Activated B cell treated with CpG ODN at 0.5 μM for 24 hours (primary cell): ENCODE measurements around the gene OPRPN. TPM values are rescaled to one million over a fixed set of nuclear protein-coding genes. Genes with fewer than 3 reads are reported as not detected.

Experiments
- ATAC-seq: fragments of 200-7000 bp; cut with Tn5 transposase; one replicate; pipeline ENCODE4 v1.10.0; 2021; ENCODE audit warnings: low read depth, mild to moderate bottlenecking, moderate library complexity
- CTCF ChIA-PET: fragments of 350-600 bp; sonication (Branson Sonifier 250); formaldehyde crosslinking; loops from one replicate; lab custom pipeline; 2021; ENCODE audit warnings: antibody characterized with exemption; lab: Charles Lee
- POLR2A ChIA-PET: fragments of 350-600 bp; sonication (Branson Sonifier 250); formaldehyde crosslinking; loops from one replicate; lab custom pipeline; 2021; ENCODE audit warnings: antibody characterized with exemption; lab: Charles Lee
- DNase-seq: peaks from one replicate; pipeline ENCODE4 v3.0.0; 2022
- H3K27ac Mint-ChIP-seq: one replicate; pipeline ENCODE4 v1.8.0; 2020; ENCODE audit warnings: mixed read lengths
- H3K27me3 Mint-ChIP-seq: one replicate; pipeline ENCODE4 v1.8.0; 2021; ENCODE audit warnings: mixed read lengths
- H3K36me3 Mint-ChIP-seq: one replicate; pipeline ENCODE4 v1.8.0; 2021; ENCODE audit warnings: low read depth, mixed read lengths
- H3K4me1 Mint-ChIP-seq: one replicate; pipeline ENCODE4 v1.8.0; 2021; ENCODE audit warnings: mixed read lengths
- H3K4me3 Mint-ChIP-seq: one replicate; pipeline ENCODE4 v1.8.0; 2020; ENCODE audit warnings: mild to moderate bottlenecking, mixed read lengths
- H3K9me3 Mint-ChIP-seq: one replicate; pipeline ENCODE4 v1.8.0; 2020; ENCODE audit warnings: mixed read lengths
- intact Hi-C: fragments of 100-400 bp; cut with micrococcal nuclease; formaldehyde crosslinking; loops from one replicate; pipeline ENCODE4 v1.15.1; 2024
- total RNA-seq: library from RNA; stranded (reverse); gene quantifications from 2 replicates; pipeline ENCODE4 v1.2.3, GENCODE V29; 2022
- TF ChIP-seq, protein P1 (sequence below): fragments of 200-600 bp; IDR thresholded peaks from one replicate; pipeline ENCODE4 v1.8.0; 2022; ENCODE audit warnings: antibody characterized with exemption, mild to moderate bottlenecking

Gene OPRPN
- total RNA-seq, 1 donor from 2014 or later, result not detected

- POLR2A ChIA-PET, result no interaction called here
Measured at GRCh38 chr4:70449220-70449619, 51.5 kb downstream of the OPRPN start.

DNA sequence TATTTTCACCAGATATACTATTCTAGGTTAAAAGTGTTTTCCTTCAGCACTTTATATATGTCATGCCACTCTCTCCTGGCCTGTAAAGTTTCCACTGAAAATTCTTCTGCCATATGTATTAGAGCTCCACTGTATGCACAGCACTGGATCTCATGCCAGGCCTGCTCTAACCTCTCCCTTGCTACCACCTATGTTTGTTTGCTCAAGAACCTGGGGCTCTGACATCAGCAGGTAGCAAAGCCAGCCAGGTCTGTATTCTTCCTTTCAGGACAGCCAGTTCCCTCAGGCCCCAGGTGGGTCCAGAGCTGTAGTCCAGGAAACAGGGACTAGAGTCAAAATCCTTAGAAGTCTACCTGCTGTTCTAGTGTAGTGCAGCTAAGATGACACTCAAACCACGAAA lies 55.2 kb downstream of the OPRPN start:
- ChIA-PET POLR2A (no interaction called here), CTCF (no interaction called here)
- DNase-seq (no peak), ATAC-seq (no peak)
- peaks cover 6% of the 10 kb centered on the region for H3K9me3 Mint-ChIP-seq
- H3K27ac Mint-ChIP-seq, result no peak overlapping the region
- no peaks in the 10 kb centered on the region for H3K36me3 Mint-ChIP-seq
- intact Hi-C loops, result no loop called here
- peaks cover 4% of the 10 kb centered on the region for H3K27me3 Mint-ChIP-seq
- no peak overlapping the region for H3K4me3 Mint-ChIP-seq
- no peaks in the 10 kb centered on the region for H3K4me1 Mint-ChIP-seq
- TF ChIP-seq, protein P1, sequence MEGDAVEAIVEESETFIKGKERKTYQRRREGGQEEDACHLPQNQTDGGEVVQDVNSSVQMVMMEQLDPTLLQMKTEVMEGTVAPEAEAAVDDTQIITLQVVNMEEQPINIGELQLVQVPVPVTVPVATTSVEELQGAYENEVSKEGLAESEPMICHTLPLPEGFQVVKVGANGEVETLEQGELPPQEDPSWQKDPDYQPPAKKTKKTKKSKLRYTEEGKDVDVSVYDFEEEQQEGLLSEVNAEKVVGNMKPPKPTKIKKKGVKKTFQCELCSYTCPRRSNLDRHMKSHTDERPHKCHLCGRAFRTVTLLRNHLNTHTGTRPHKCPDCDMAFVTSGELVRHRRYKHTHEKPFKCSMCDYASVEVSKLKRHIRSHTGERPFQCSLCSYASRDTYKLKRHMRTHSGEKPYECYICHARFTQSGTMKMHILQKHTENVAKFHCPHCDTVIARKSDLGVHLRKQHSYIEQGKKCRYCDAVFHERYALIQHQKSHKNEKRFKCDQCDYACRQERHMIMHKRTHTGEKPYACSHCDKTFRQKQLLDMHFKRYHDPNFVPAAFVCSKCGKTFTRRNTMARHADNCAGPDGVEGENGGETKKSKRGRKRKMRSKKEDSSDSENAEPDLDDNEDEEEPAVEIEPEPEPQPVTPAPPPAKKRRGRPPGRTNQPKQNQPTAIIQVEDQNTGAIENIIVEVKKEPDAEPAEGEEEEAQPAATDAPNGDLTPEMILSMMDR, result no peak

More at GRCh38 chr4:70449220-70449619, 51.5 kb downstream of the OPRPN start:
- H3K9me3 Mint-ChIP-seq, result peaks cover 6% of the 10 kb centered on the region
- DNase-seq (no peak), ATAC-seq (no peak)
- CTCF ChIA-PET, result no interaction called here
- TF ChIP-seq, protein P1, result no peak
- no peak overlapping the region for H3K27ac Mint-ChIP-seq
- intact Hi-C loops, result no loop called here
- no peaks in the 10 kb centered on the region for H3K4me1 Mint-ChIP-seq
- no peaks in the 10 kb centered on the region for H3K36me3 Mint-ChIP-seq
- peaks cover 2% of the 10 kb centered on the region for H3K27me3 Mint-ChIP-seq
- H3K4me3 Mint-ChIP-seq, result no peak overlapping the region

Other genes starting within 250 kb of the OPRPN start
- not detected in 2 replicates for gene PRR27, start 243.7 kb upstream of the OPRPN start, total RNA-seq
- gene ODAM, start 202.2 kb upstream of the OPRPN start, total RNA-seq, result not detected in 2 replicates
- not detected in 2 replicates for gene FDCSP, start 171.8 kb upstream of the OPRPN start, total RNA-seq
- not detected in 2 replicates for gene CSN3, start 155.3 kb upstream of the OPRPN start, total RNA-seq
- not detected in 2 replicates for gene CABS1, start 63.0 kb upstream of the OPRPN start, total RNA-seq
- not detected in 2 replicates for gene SMR3A, start 37.2 kb upstream of the OPRPN start, total RNA-seq
- gene SMR3B, start 14.8 kb upstream of the OPRPN start, total RNA-seq, result not detected in 2 replicates
- gene MUC7, start 74.3 kb downstream of the OPRPN start, total RNA-seq, result not detected in 2 replicates
- not detected in 2 replicates for gene AMTN, start 120.6 kb downstream of the OPRPN start, total RNA-seq
- gene AMBN, start 194.3 kb downstream of the OPRPN start, total RNA-seq, result not detected in 2 replicates
- 0.10 TPM in 1 of 2 replicates, not detected in the other for gene ENAM, start 230.8 kb downstream of the OPRPN start, total RNA-seq